ENCODE measurements around the gene TAS2R38.

TAS2R38 gene

DNA sequence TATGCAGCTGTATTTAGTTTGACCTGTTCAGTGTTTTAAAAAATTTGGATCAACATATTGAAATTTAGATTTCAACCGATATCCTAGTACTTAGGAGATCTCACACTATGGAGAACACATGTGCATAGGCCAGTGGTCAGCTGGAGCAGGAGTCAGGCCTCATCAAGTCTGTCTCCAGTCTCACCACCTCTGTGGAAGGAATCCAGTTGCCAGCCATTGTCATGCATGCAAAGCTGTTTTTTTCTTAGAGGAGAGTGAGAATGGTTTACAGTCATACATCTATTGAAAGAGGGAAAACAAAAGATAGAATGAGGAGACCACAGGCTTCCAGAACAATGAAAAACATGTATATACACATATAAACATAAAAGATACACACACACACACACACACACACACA lies 19.2 kb downstream of the TAS2R38 start:
- in situ Hi-C loops (cut with MboI; ENCODE audit: low sequenced_read_pairs, unreplicated experiment) = no loop called here

DNA sequence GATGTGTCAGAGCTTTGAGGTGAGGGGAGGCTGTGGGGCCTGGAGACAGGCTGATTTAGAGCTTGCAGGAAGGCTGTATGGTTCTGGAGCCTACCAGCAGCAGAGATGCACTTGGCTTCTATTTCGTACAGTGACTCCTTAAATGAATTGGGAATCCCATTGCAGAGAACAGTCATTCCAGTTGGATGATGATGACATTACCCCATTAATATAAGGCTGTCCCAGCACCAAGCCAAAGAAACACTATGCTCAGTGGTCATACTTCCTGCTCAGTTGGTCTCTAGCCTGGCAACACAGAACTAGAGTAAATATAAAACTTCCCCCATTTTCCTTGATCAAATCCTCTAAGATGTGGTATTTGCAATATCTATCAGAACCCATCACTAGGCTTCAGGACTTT lies 21.1 kb downstream of the TAS2R38 start:
- in situ Hi-C loops (cut with MboI; ENCODE audit: low sequenced_read_pairs, unreplicated experiment) = no loop called here
- no peak for TF ChIP-seq CTCF (IDR thresholded peaks at IDR 0.05; ENCODE audit: borderline replicate concordance, control extremely low read depth, extremely low read depth, insufficient read depth, missing control alignments)
- no peak for DNase-seq (ENCODE audit: low spot score)

More for the DNA sequence above, 19.2 kb downstream of the TAS2R38 start:
- TF ChIP-seq CTCF (IDR thresholded peaks at IDR 0.05; ENCODE audit: borderline replicate concordance, control extremely low read depth, extremely low read depth, insufficient read depth, missing control alignments) = no peak
- DNase-seq (ENCODE audit: low spot score) = no peak

DNA sequence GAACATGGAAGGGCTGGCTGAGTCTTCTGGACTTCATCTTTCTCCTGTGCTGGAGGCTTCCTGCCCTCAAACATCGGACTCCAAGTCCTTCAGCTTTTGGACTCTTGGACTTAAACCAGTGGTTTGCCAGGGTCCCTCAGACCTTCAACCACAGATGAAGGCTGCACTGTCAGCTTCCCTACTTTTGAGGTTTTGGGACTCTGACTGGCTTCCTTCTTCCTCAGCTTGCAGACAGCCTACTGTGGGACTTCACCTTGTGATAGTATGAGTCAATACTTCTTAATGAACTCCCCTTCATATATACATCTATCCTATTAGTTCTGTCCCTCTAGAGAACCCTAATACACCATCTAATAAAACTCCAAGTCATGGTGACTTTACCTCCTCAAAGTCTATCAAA lies 22.8 kb downstream of the TAS2R38 start:
- no peak for TF ChIP-seq CTCF (IDR thresholded peaks at IDR 0.05; ENCODE audit: borderline replicate concordance, control extremely low read depth, extremely low read depth, insufficient read depth, missing control alignments)
- DNase-seq (ENCODE audit: low spot score) = no peak
- in situ Hi-C loops (cut with MboI; ENCODE audit: low sequenced_read_pairs, unreplicated experiment) = no loop called here

DNA sequence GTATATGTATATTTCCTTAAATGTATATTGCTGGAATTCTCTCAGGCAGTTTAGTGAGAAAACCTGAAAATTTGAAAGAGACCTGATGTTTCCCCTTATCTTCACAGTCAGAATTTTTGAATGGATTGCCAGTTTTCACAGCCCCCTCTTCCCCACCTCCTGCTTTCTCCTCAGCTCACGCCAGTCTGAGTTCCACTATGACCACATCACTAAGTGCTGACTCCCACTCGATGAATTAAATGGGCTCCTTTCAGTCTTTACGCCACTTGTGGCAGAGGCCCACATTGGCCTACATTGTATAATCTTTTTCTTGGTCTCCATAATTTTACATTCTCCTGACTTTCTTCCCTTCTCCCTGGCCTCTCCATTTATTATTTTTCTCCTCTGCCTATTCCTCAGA lies 23.7 kb downstream of the TAS2R38 start:
- no peak for TF ChIP-seq CTCF (IDR thresholded peaks at IDR 0.05; ENCODE audit: borderline replicate concordance, control extremely low read depth, extremely low read depth, insufficient read depth, missing control alignments)
- in situ Hi-C loops (cut with MboI; ENCODE audit: low sequenced_read_pairs, unreplicated experiment) = no loop called here
- no peak for DNase-seq (ENCODE audit: low spot score)

DNA sequence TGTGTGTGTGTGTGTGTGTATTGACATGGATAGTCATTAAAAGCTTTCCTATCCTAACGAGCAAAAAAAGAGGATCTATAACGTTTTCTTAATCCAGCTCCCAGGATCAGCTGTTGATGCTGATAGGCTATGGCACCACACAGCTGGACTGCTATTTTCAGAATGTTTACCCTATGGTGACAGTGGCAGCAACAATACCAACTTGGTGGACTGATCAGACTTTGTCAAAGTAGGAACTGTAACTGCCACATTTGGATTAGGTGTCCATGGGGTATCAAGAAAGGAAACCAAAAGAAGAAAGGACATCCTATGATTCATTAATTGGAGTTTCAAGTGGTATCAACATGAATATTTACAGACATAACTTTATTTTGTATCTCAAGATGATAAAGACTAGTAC lies 24.1 kb downstream of the TAS2R38 start:
- no peak for TF ChIP-seq CTCF (IDR thresholded peaks at IDR 0.05; ENCODE audit: borderline replicate concordance, control extremely low read depth, extremely low read depth, insufficient read depth, missing control alignments)
- DNase-seq (ENCODE audit: low spot score) = no peak
- in situ Hi-C loops (cut with MboI; ENCODE audit: low sequenced_read_pairs, unreplicated experiment) = no loop called here

DNA sequence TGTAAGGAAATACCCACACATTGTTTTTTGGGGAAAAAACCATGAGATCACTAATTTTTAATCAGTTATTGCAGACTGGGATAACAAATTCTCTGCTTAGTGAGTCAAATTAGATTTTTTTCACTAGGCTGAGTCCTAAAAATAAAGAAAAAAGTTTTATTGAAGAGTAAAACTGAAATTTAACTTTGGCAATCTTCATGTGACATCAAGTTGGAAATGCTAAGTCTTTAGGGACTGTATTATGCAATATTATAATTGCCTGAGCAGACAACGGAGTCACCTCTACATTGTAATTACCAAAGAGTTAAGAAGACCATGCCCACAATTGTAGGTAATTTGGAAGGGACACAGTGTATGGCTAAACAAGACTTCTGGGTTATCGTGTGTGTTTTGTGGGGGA lies 24.6 kb downstream of the TAS2R38 start:
- no peak for DNase-seq (ENCODE audit: low spot score)
- no peak for TF ChIP-seq CTCF (IDR thresholded peaks at IDR 0.05; ENCODE audit: borderline replicate concordance, control extremely low read depth, extremely low read depth, insufficient read depth, missing control alignments)
- in situ Hi-C loops (cut with MboI; ENCODE audit: low sequenced_read_pairs, unreplicated experiment) = no loop called here

- no peak for TF ChIP-seq CTCF (IDR thresholded peaks at IDR 0.05; ENCODE audit: borderline replicate concordance, control extremely low read depth, extremely low read depth, insufficient read depth, missing control alignments)
- no peak for DNase-seq (ENCODE audit: low spot score)
- in situ Hi-C loops (cut with MboI; ENCODE audit: low sequenced_read_pairs, unreplicated experiment) = no loop called here
These were observed 26.8 kb downstream of the TAS2R38 start, which contains the start of gene CLEC5A for GRCh38 chr7:141946796-141947195. TSS of gene CLEC5A (minus strand) at chr7:141946974. CDS start at chr7:141946292, 682 bp downstream.

Data from GM13976 (cell line).